ENCODE results near the gene CAPN2.

DNA sequence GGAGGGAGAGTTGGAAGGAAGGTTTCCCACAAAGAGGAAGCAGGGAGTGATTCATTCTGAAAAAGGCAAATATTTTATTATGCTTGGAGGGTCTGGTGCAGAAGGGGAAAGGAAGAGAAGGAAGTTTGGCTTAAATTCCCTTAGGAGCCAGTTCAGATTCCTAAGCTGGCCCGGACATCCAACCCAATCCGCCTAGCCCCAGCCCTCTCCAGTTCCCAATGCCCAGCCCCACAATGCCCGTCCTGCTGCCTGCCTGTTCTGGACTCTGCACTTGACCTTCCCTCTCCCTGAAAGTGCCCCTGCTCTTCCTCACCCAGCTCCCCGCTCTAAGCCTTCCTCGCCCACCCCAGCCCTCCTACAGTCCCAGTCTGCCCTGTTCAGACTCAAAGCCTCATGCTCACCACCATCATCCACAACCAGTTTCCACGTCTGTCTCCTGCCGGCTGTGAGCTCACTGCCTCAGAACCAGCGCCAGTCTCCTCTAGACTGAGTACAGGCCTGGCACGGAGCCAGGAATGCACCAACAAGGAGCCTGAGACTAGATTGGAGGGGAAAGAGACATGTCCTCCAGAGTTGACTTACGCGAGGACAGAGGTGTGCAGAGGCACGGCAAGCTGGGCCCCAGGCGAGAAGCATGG, 18.9 kb downstream of the CAPN2 start:
- TF ChIP-seq, protein P1, sequence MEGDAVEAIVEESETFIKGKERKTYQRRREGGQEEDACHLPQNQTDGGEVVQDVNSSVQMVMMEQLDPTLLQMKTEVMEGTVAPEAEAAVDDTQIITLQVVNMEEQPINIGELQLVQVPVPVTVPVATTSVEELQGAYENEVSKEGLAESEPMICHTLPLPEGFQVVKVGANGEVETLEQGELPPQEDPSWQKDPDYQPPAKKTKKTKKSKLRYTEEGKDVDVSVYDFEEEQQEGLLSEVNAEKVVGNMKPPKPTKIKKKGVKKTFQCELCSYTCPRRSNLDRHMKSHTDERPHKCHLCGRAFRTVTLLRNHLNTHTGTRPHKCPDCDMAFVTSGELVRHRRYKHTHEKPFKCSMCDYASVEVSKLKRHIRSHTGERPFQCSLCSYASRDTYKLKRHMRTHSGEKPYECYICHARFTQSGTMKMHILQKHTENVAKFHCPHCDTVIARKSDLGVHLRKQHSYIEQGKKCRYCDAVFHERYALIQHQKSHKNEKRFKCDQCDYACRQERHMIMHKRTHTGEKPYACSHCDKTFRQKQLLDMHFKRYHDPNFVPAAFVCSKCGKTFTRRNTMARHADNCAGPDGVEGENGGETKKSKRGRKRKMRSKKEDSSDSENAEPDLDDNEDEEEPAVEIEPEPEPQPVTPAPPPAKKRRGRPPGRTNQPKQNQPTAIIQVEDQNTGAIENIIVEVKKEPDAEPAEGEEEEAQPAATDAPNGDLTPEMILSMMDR (IDR thresholded peaks at IDR 0.05; ENCODE audit: insufficient read depth, low read depth, low read length), result no peak
- no peak for TF ChIP-seq EZH2 (IDR thresholded peaks at IDR 0.05; ENCODE audit: insufficient read depth, low read length)

Measured in astrocyte (in vitro differentiated cells and primary cell).